T-helper 1 cell treated with Interleukin-12 subunit alpha and Interleukin-12 subunit beta and Interleukin-4 antibody, amounts not matched to agents 30 ng/mL and 1 ng/mL, for 36 hours (primary cell): ENCODE data around the gene PRR3. TPM values are rescaled to one million over a fixed set of nuclear protein-coding genes. Genes with fewer than 3 reads are reported as not detected.

Source experiments
- intact Hi-C: fragments of 100-400 bp; cut with micrococcal nuclease; formaldehyde crosslinking; loops from one replicate; pipeline ENCODE4 v1.15.1; 2024
- total RNA-seq: library from RNA; stranded (reverse); gene quantifications from 2 replicates; pipeline ENCODE4 v1.2.3, GENCODE V29; 2022

PRR3 gene
- total RNA-seq, 1 donor from 2014 or later: 22.1 TPM

- intact Hi-C loops: no loop called here
Measured at GRCh38 chr6:30533460-30534294, 23.4 kb upstream of the PRR3 start.

DNA sequence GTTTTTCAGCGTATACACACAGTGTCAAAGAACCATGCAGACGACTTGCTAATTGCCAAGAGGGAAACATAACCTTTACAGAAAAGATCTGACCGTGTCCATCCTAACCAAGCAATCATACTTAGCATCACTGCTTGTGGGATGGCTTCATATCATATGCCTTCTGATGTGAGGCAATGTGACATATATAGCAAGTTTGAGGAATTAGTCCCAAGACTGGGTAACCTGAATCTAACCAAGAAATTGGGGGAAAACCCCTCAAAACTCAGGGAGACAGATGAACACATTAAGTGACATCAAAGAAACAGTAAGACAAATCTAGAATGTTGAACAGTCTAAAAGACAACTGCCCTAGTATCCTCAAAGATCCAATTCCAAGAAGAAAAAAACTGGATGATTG, 19.2 kb upstream of the PRR3 start:
- intact Hi-C loops: no loop called here

DNA sequence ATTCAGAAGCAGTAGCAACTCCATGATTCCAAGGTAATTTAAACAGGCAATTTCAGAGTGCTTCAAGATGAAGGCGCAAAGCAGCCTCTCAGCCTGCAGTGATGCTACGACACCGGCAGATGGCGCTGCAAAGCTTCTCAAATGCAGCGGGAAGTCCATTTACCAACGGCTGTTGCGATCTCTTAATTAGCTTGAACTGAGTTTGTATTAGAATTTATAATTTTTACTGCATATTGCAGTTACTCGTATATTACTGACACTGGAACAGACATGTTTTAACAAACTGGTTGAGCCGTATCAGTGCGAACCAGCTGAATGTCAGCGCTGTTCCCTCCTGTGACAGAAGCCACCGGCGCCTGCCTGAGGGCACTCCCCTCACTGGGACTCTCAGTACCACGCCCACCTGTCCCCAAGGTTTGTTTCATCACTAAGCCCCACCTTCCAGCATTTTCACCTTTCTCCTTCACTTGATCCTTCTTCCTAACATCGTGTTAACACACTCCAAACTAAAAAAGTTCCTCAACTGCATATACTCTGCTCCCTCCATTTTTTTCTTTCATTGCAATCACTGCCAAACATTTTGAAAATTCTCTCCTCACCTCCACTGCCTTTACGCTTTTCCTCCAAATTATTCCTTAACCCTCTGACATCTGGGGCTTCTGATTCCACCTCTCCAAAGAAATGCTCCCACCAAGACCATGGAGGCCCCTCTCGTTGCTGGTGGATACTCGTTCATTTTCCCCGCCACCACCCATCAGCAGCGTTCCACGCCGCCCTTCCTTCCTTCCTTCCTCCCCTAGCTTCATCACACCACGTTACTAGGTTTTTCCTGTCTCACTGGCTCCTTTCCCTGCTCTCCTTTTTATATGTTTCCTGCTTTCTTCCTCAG, 15.3 kb upstream of the PRR3 start:
- intact Hi-C loops: loop anchor here (1.0 to 2.0 kb wide), 8 partner anchors 9 to 546 kb away; partner anchors contain the start of genes ABCF1, DHX16 and GNL1

GRCh38 chr6:30542404-30542725, 14.7 kb upstream of the PRR3 start:
- intact Hi-C loops: loop anchor here (2.0 kb wide), 1 partner anchor 180 kb away; no protein-coding TSS in a partner anchor

DNA sequence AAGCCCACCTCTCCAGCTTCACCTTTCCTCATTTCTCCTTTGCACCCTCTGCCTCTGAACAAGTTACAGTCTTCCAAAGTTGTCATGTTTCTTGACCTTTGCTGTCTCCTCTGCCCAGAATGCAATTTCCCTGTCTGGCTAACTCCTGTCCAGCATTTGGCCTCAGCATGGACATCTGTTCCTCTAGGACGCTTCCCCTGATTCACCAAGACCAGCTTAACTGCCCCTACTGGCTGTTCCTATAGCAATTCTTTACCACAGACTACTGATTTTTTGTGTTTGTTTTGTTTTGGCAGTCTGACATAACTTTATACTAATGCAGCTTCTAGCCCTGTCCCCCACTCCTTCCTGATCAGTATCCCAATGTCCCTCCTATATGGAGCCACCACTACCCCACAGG, 14.2 kb upstream of the PRR3 start:
- intact Hi-C loops: loop anchor here (2.0 kb wide), 1 partner anchor 180 kb away; no protein-coding TSS in a partner anchor

DNA sequence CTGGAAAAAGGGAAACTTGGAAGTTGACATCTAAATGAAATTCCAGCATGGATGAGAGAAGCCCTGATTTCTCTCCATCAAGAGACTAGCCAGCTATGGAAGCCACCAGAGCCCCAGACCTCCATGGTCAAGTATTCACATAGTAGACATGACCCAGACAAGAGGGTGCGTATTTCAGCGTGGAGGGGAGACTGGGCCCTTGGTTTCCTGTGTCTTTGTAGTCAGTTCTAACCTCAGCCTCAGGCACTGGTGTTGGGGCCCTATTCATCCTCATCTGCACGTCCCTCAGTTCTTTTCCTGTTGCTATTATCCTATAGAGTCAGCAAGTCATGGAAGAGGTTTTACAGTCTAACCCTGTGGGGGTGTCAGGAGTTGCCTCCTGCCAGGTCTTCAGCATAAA, 13.3 kb upstream of the PRR3 start:
- intact Hi-C loops: loop anchor here (1.0 to 2.0 kb wide), 4 partner anchors 15 to 179 kb away; no protein-coding TSS in a partner anchor

DNA sequence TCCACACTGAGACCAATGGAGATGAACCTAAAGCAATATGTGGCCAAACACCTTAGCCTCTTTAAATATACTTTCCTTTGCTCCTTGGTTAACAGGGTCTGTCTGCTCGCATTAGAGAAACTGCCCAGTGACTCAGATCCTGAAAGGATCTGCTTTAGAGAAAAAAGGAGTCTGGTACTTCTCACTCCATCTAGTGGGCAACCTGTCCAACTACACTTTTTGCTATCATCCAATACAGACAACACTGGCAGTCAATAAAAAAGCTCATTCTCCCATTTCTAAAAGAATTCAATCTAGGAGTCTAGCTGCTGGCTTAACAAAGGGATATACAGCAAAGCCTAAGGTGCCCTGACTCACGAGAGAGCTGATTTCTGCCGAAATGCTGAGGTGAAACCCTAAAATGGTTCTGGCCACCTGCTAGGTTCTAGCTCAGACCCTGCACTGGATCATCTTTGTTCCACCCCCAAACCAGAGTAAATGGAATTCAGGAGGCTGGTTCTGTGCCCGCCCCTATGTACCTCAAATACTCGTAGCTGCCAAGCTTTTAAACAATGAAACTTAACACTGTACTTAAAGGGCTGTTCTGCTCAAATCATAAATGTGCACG, 12.3 kb upstream of the PRR3 start:
- intact Hi-C loops: loop anchor here (1.0 to 2.0 kb wide), 3 partner anchors 16 to 91 kb away; no protein-coding TSS in a partner anchor

DNA sequence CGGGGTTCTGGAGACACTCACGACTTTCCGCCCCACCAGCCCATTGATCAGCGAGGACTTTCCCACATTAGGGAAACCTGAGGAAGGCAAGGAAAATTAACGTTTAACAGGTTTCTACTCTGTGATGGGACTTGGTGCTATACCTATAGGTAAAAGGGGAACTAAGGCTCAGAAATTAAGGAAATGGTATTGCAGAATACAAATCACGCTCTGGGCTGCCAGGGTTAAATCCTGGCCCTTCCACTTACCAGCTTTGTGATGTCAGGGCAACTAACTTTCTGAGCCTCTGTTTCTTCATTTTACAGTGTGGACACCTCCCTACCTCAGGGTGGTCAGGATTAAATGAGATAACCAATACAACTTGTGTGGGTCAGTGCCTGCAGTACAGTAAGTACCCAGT, 9.6 kb upstream of the PRR3 start:
- intact Hi-C loops: no loop called here

GRCh38 chr6:30548375-30548774, 8.7 kb upstream of the PRR3 start:
- intact Hi-C loops: no loop called here

DNA sequence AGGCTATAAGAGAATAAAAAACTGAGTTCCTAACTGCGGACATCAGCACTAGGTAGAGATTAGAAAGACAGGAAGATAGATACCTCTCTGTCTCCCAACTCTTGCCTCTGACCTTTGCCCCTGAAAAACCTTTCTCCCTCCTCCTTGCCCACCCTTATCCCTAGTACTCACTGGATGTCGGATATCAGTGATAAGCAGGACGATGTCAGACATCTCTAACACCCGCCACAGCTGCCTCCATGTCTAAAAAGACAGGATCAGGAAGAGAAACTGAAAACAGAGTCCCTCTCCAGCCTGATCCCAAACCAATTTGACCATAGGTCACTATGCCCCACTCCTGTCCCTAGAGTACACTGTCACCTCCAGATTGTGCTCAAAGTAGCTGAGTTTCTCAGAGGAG, 2.7 kb upstream of the PRR3 start:
- intact Hi-C loops: no loop called here

DNA sequence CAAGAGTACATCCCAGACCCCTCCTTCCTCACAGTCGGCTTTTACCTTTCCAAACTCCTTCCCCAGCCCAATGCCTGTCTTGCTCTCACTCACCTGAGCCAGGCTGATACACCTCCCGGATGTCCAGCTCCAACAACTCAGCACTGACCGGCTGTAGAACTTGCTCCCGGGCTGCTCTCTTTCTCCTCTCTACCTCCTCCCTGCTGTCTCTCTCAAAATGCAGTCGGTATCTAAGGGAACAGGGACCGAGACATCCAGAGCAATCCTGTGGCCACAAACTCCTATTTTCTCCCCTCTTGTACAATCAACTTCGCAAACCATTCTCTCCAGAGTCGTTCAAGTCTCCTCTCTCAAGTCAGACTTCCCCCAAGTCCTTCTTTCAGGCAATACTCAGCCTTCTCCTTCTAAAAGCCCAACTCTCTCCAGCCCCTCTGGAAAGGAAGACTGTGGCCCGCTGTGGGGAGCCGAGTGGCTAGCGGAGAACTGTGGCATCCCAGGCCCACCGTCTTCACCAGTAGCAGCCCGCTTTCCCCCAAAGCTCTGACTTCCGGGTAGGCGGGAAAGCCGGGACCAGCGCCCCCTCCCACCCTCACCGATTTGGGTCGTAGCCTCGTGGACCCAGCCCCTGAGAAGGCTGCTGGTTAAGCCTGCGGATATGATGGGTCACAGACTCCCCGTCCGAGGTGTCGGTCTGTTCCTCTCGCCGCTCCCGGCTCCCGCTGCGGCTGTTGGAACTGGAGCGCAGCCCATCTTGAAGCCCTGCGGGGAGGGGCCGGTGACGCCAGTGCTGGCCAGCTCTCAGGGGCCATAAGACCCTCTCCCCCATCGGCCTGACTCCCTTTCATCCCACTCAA, 1.9 kb upstream of the PRR3 start:
- intact Hi-C loops: loop anchor here (5.0 kb wide), 4 partner anchors 187 to 942 kb away; partner anchors contain the start of genes FLOT1, HLA-B, IER3 and MICB

DNA sequence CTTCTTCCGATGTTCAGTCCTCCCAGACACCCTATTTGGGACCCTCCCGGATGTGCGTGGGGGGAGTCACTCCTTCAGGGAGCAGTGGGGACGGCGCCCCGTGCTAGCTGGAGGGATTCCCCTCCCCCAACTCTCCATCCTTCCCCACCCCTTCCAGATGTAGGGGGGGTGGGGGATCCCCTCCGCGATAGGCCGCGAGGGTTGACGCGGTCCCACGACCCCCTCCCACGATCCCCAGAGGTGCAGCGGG, 1.4 kb upstream of the PRR3 start:
- intact Hi-C loops: loop anchor here (1.0 to 5.0 kb wide), 15 partner anchors 14 to 942 kb away; partner anchors contain the start of genes ATAT1, DHX16, FLOT1 and GTF2H4

- intact Hi-C loops: loop anchor here (1.0 to 5.0 kb wide), 15 partner anchors 15 to 941 kb away; partner anchors contain the start of genes ATAT1, DHX16, FLOT1 and GTF2H4
Measured at GRCh38 chr6:30556066-30556905, 809 bp upstream of the PRR3 start, which contains the start of gene GNL1. Gene GNL1, minus strand, starts transcription at chr6:30556489. Its CDS starts 286 bp downstream, at chr6:30556203.

DNA sequence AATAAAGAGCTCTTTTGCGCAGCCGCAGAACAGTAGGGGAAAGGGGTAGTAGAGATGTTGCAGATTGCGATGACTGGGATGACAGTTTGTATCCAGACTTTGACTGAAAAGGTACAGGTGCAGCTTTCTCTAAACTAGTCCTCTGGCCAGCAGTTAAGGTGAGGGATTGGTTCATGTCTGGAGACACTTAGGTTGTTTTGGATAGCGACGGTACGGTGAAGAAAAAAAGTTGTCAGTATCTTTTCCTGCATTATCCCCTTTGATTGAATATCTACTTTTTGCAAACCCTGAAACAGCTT, 537 bp downstream of the PRR3 start:
- intact Hi-C loops: loop anchor here (1.0 to 5.0 kb wide), 9 partner anchors 14 to 940 kb away; partner anchors contain the start of genes ABCF1, ATAT1, DHX16 and FLOT1

- intact Hi-C loops: no loop called here
Measured at GRCh38 chr6:30560930-30561329, 3.8 kb downstream of the PRR3 start.

GRCh38 chr6:30562470-30563425, 5.7 kb downstream of the PRR3 start:
- intact Hi-C loops: no loop called here

DNA sequence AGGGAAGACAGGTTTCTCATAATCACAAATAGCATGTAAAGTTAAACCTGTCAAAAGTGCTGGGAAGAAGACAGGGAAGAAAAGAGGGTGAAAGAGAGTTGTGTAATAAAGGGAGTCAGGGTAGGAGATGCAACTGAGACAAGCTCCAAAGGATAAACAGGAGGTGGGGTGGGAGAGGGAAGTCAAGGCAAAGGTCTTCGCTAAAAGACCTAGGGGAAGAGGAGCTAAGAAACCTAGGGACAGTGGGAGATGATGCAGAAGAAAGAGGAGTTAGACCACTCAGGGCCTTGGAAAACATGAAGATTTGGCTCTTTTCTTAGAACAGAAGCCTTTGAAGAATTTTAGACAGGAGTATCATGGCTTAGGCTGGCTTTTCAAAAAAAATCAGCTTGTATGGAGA, 7.0 kb downstream of the PRR3 start:
- intact Hi-C loops: no loop called here

GRCh38 chr6:30565772-30566171, 8.7 kb downstream of the PRR3 start:
- intact Hi-C loops: no loop called here

- intact Hi-C loops: no loop called here
Measured at GRCh38 chr6:30568245-30568644, 11.2 kb downstream of the PRR3 start.
